ENCODE results near the gene EXOC4.

The EXOC4 gene

DNA sequence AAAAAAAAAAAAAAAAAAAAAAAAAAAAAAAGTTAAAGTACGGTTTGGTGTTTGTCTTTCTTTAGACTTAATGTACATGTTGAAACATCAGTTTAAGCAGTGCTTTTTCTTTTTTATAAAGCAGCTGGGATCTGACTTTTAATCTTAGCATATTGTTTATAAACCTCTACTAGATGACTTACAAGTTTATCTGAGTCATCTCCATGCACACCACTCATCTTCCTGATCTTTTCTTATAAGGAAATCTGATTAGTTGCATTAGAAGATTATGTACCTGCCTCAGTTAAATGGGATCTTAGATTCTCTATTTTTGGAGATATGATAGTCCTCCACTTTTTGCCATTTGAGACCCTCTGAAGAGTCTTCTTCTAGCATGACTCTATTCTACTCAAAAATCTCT, 482.3 kb downstream of the EXOC4 start:
- TF ChIP-seq, protein P1, sequence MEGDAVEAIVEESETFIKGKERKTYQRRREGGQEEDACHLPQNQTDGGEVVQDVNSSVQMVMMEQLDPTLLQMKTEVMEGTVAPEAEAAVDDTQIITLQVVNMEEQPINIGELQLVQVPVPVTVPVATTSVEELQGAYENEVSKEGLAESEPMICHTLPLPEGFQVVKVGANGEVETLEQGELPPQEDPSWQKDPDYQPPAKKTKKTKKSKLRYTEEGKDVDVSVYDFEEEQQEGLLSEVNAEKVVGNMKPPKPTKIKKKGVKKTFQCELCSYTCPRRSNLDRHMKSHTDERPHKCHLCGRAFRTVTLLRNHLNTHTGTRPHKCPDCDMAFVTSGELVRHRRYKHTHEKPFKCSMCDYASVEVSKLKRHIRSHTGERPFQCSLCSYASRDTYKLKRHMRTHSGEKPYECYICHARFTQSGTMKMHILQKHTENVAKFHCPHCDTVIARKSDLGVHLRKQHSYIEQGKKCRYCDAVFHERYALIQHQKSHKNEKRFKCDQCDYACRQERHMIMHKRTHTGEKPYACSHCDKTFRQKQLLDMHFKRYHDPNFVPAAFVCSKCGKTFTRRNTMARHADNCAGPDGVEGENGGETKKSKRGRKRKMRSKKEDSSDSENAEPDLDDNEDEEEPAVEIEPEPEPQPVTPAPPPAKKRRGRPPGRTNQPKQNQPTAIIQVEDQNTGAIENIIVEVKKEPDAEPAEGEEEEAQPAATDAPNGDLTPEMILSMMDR (IDR thresholded peaks at IDR 0.05; ENCODE audit: insufficient read depth, low read depth, low read length, missing control alignments), result no peak
- DNase-seq (ENCODE audit: low read depth), result peak; percentile 49
- no peak overlapping the region for H3K4me3 ChIP-seq (ENCODE audit: low read length)

DNA sequence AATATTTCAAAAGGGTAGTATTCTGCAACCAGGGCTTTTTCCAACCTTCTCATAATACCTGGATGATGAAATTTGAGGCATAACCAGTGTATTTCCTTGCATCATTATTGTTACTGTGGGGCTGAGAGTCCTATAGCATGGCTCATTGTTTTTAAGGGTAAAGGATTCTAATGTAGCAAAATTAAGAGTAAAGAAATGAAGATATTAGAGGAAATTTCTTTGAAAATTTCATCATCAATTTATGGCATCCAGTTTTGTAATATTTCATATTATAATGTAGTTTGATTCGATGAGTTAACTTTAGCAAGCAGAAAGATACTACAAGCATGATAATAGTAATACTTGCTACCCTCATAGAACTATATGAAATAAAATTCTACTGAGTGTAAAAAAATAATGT, 486.9 kb downstream of the EXOC4 start:
- H3K4me3 ChIP-seq (ENCODE audit: low read length), result no peak overlapping the region
- TF ChIP-seq, protein P1 (IDR thresholded peaks at IDR 0.05; ENCODE audit: insufficient read depth, low read depth, low read length, missing control alignments), result no peak
- no peak for DNase-seq (ENCODE audit: low read depth)

DNA sequence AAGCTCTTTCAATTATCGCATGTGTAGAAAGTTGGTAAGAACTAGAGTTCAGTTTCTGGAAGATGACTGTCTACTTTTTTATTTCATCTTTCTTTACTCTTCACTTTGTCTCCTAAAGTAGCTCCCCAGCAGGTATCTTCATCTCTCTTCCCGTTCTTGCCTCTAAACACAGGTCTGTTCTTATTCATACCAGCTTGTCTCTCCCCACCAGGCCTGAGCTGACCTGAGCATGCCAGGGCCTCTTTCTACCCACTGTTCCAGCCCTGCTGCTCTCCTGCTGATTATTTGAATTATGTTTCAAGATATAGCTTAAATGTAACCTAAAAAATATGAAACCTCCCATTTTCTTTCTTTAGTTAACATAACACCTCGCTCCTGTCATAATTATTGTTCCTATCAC, 488.2 kb downstream of the EXOC4 start:
- DNase-seq (ENCODE audit: low read depth), result no peak
- H3K4me3 ChIP-seq (ENCODE audit: low read length), result no peak overlapping the region
- TF ChIP-seq, protein P1 (IDR thresholded peaks at IDR 0.05; ENCODE audit: insufficient read depth, low read depth, low read length, missing control alignments), result no peak

DNA sequence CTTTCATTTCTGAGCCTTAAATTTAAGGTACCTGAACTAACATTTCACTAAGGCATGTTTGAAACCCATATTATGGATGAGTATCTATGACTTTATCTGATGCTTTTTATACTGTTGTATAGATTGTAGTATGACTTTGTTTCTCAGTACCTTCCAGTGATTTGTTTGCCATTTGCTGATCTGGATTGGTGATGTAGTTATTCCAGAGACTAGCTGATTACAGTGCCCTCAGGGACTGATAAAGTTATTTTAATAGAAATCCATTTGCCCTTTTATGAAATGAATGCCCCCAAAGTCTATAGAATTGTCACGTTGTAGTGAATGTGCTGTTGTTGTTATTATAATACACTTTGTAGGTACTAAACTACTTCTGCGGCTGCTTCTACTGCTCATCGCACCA, 488.8 kb downstream of the EXOC4 start:
- TF ChIP-seq, protein P1 (IDR thresholded peaks at IDR 0.05; ENCODE audit: insufficient read depth, low read depth, low read length, missing control alignments), result no peak
- H3K4me3 ChIP-seq (ENCODE audit: low read length), result no peak overlapping the region
- DNase-seq (ENCODE audit: low read depth), result no peak

DNA sequence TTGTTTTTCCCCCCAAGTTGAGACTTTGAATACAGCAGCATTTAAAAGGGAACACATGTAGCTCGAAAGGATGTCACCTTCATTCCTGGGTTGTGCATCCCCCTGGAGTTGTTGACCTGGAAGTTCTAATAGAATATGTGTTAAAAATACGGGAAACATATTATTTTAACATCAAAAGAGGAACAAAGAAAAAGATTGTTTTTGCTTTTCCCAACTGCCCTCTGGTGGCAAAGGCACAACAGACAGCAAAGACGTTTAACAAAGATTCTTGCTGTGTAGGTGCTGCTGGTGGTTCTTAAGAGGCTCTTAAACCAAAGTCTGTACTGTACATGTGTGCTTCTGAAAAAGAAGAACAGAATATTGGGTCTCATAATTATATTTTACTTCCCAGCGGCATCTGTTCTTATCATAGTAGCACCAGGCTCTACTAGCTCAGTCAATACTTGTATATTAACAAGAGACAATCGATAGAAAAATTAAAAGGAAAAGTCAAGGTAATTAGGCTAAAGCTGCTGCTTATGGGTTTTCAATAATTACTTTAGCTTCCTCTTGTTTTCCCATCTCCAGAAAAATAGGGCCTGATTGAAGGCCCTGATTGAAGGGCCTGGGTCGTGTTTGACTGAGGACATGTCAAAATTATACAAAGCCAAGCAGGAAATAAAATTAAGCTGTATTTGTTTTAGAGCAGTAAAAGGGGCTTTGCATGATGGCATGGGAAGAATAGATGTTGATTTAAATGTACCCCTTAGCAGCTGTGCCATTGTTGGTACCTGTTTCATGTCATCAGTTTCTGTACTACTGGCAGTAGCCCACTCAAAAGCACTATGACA, 490.0 kb downstream of the EXOC4 start:
- H3K4me3 ChIP-seq (ENCODE audit: low read length), result no peak overlapping the region
- TF ChIP-seq, protein P1 (IDR thresholded peaks at IDR 0.05; ENCODE audit: insufficient read depth, low read depth, low read length, missing control alignments), result peak; percentile 66
- DNase-seq (ENCODE audit: low read depth), result peak; percentile 33

DNA sequence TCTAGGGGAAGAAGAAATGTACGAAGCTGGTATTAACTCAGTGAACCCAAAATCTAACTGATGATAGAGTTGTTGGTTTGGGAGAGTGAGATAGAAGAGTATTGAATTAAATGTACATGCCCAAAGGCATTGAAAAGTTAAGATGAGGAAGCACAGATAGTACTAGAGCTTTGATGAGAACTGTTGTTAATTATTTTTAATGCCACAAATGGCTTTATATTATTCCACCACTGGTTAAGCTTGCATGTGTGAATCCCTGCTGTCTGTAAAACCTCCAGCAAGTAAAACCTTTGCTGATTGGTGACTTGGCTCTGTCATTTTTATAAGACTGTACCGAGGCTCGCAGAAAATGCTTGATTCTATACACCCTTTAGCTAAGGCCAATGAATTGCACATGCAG, 491.6 kb downstream of the EXOC4 start:
- TF ChIP-seq, protein P1 (IDR thresholded peaks at IDR 0.05; ENCODE audit: insufficient read depth, low read depth, low read length, missing control alignments), result no peak
- H3K4me3 ChIP-seq (ENCODE audit: low read length), result no peak overlapping the region
- DNase-seq (ENCODE audit: low read depth), result no peak

DNA sequence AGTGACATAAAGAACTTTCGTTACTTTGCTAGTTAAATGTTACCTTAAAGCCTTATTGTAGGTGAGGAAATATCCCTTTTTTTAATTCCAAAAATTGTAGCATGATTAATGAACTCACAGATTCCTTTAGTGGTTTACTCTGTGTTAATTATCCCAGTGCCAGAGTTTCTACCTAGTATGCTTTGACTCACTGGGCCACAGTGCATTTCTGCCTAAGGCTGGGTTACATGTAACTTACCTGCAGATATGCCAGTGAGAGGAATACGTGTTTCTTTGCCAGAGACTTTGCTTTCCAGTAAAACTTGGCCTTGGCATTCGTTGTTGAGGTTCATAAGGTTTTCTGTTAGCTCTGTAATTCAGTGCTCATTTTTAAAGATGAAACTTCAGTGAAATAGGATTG, 493.4 kb downstream of the EXOC4 start:
- DNase-seq (ENCODE audit: low read depth), result peak; percentile 81
- no peak overlapping the region for H3K4me3 ChIP-seq (ENCODE audit: low read length)
- TF ChIP-seq, protein P1 (IDR thresholded peaks at IDR 0.05; ENCODE audit: insufficient read depth, low read depth, low read length, missing control alignments), result no peak
